Natural killer cell (primary cell): ENCODE data around the gene IL4R. TPM values are rescaled to one million over a fixed set of nuclear protein-coding genes. Genes with fewer than 3 reads are reported as not detected.

Source experiments
- ATAC-seq, 3 donors: fragments of 150-1000 bp in 2 of 3; fragments of 200-7000 bp in 1 of 3; cut with Tn5 transposase; 1 replicate in 1 of 3; 2 replicates in 2 of 3; pipeline ENCODE4 v1.10.0; 2021; ENCODE audit warnings: mild to moderate bottlenecking in 2 of 3, moderate library complexity in 2 of 3
- DNase-seq, 2 donors: peaks; one replicate each; pipeline versions ENCODE4 v3.0.0 to v3.0.0-alpha.2; 2013 to 2021; ENCODE audit warnings: mixed read lengths in 1 of 2
- H3K27ac ChIP-seq: one replicate; pipeline ENCODE4 v1.5.1; 2013; ENCODE audit warnings: mild to moderate bottlenecking, low read length
- H3K27me3 ChIP-seq: one replicate; pipeline ENCODE4 v1.6.1; 2013; ENCODE audit warnings: low read length; ENCODE audit not compliant: control insufficient read depth, insufficient read depth
- H3K36me3 ChIP-seq: one replicate; pipeline ENCODE4 v1.6.1; 2013; ENCODE audit warnings: low read length; ENCODE audit not compliant: control insufficient read depth, insufficient read depth
- H3K4me1 ChIP-seq: one replicate; pipeline ENCODE4 v1.6.1; 2013; ENCODE audit warnings: low read length; ENCODE audit not compliant: control insufficient read depth, insufficient read depth
- H3K4me3 ChIP-seq: one replicate; pipeline ENCODE4 v1.5.1; 2013; ENCODE audit warnings: low read length
- H3K9me3 ChIP-seq: one replicate; pipeline ENCODE4 v1.6.1; 2013; ENCODE audit warnings: low read length; ENCODE audit not compliant: control insufficient read depth, insufficient read depth
- H3K27ac Mint-ChIP-seq, 2 donors: one replicate each; pipeline ENCODE4 v1.8.0; 2022; ENCODE audit warnings: mild to moderate bottlenecking in 2 of 2, mixed read lengths in 2 of 2, moderate library complexity in 1 of 2
- H3K27me3 Mint-ChIP-seq, 2 donors: one replicate each; pipeline ENCODE4 v1.8.0; 2022; ENCODE audit warnings: low read depth in 2 of 2, mixed read lengths in 2 of 2
- H3K36me3 Mint-ChIP-seq: one replicate; pipeline ENCODE4 v1.8.0; 2022; ENCODE audit warnings: mixed read lengths
- H3K4me1 Mint-ChIP-seq, 2 donors: one replicate each; pipeline ENCODE4 v1.8.0; 2022; ENCODE audit warnings: mixed read lengths in 2 of 2
- H3K4me3 Mint-ChIP-seq: one replicate; pipeline ENCODE4 v1.8.0; 2022; ENCODE audit warnings: mild to moderate bottlenecking, moderate library complexity, mixed read lengths
- H3K9me3 Mint-ChIP-seq, 2 donors: one replicate each; pipeline ENCODE4 v1.8.0; 2022; ENCODE audit warnings: mixed read lengths in 2 of 2
- WGBS: methylation state at CpG from one replicate; pipeline ENCODE4 v1.1.7; 2013; ENCODE audit warnings: missing lambda C conversion rate; ENCODE audit not compliant: insufficient coverage; 5-methylcytosine and 5-hydroxymethylcytosine counted together
- intact Hi-C: fragments of 100-400 bp; cut with micrococcal nuclease; formaldehyde crosslinking; loops from one replicate; pipeline ENCODE4 v1.14.2; 2022
- total RNA-seq, 4 donors: library from RNA; stranded (reverse); fragments of 120-200 nt in 1 of 4; gene quantifications; one replicate each; pipeline versions ENCODE4 v1.2.3 to v1.2.4, GENCODE V29; 2013 to 2022
- TF ChIP-seq, protein P1 (sequence below): fragments of 200-600 bp; IDR thresholded peaks from one replicate; pipeline ENCODE4 v1.8.0; 2022; ENCODE audit warnings: antibody characterized with exemption

Gene IL4R
- total RNA-seq, 3 donors from 2014 or later (not counting 1 experiment from before 2014, with no cell fraction given): 70.2 to 87.2 (median 86.0) TPM

GRCh38 chr16:27316038-27316680 is 2.4 kb downstream of the IL4R start:
- H3K4me1 Mint-ChIP-seq: peaks cover 46 to 60% of the 10 kb centered on the region in 2 donors
- no peaks in the 10 kb centered on the region for H3K36me3 Mint-ChIP-seq
- TF ChIP-seq, protein P1, sequence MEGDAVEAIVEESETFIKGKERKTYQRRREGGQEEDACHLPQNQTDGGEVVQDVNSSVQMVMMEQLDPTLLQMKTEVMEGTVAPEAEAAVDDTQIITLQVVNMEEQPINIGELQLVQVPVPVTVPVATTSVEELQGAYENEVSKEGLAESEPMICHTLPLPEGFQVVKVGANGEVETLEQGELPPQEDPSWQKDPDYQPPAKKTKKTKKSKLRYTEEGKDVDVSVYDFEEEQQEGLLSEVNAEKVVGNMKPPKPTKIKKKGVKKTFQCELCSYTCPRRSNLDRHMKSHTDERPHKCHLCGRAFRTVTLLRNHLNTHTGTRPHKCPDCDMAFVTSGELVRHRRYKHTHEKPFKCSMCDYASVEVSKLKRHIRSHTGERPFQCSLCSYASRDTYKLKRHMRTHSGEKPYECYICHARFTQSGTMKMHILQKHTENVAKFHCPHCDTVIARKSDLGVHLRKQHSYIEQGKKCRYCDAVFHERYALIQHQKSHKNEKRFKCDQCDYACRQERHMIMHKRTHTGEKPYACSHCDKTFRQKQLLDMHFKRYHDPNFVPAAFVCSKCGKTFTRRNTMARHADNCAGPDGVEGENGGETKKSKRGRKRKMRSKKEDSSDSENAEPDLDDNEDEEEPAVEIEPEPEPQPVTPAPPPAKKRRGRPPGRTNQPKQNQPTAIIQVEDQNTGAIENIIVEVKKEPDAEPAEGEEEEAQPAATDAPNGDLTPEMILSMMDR: no peak
- H3K27ac Mint-ChIP-seq: peak overlapping the region; percentile 89 to 91
- H3K27me3 Mint-ChIP-seq: no peaks in the 10 kb centered on the region
- Histone ChIP-seq H3K27me3 (no peaks in the 10 kb centered on the region), H3K36me3 (peaks cover 2% of the 10 kb centered on the region), H3K4me1 (peaks cover 69% of the 10 kb centered on the region), H3K27ac (peak overlapping the region; percentile 26), H3K4me3 (peak overlapping the region; percentile 72), H3K9me3 (no peaks in the 10 kb centered on the region)
- intact Hi-C loops: loop anchor here (5.0 kb wide), 1 partner anchor 51 kb away; no protein-coding TSS in a partner anchor
- peak overlapping the region; percentile 96 for H3K4me3 Mint-ChIP-seq
- DNase-seq: no peak
- ATAC-seq: no peak
- no peaks in the 10 kb centered on the region for H3K9me3 Mint-ChIP-seq
- 97% methylated on average over 8 of the region's 8 CpGs for WGBS

GRCh38 chr16:27317320-27317719 is 3.5 kb downstream of the IL4R start:
- Histone ChIP-seq H3K36me3 (peaks cover 2% of the 10 kb centered on the region), H3K9me3 (no peaks in the 10 kb centered on the region), H3K4me1 (peaks cover 71% of the 10 kb centered on the region), H3K4me3 (peak overlapping the region; percentile 5), H3K27me3 (no peaks in the 10 kb centered on the region), H3K27ac (no peak overlapping the region)
- ATAC-seq (no peak), DNase-seq (no peak)
- peak overlapping the region; percentile 89 for H3K27ac Mint-ChIP-seq
- intact Hi-C loops: loop anchor here (5.0 kb wide), 1 partner anchor 50 kb away; no protein-coding TSS in a partner anchor
- H3K27me3 Mint-ChIP-seq: no peaks in the 10 kb centered on the region
- peaks cover 58 to 70% of the 10 kb centered on the region in 2 donors for H3K4me1 Mint-ChIP-seq
- 85% methylated on average over 7 of the region's 7 CpGs for WGBS
- peak overlapping the region; percentile 19 for H3K4me3 Mint-ChIP-seq
- TF ChIP-seq, protein P1: no peak
- no peaks in the 10 kb centered on the region for H3K36me3 Mint-ChIP-seq
- no peaks in the 10 kb centered on the region for H3K9me3 Mint-ChIP-seq

- H3K36me3 ChIP-seq: peaks cover 2% of the 10 kb centered on the region
- TF ChIP-seq, protein P1: no peak
- peak overlapping the region; percentile 38 for H3K27ac ChIP-seq
- intact Hi-C loops: loop anchor here (5.0 kb wide), 1 partner anchor 49 kb away; no protein-coding TSS in a partner anchor
- peak overlapping the region; percentile 5 for H3K4me3 ChIP-seq
- peaks cover 70% of the 10 kb centered on the region for H3K4me1 ChIP-seq
- DNase-seq: peak in 1 of 2 donors; percentile 63
- Mint-ChIP-seq H3K4me1 (peaks cover 58 to 73% of the 10 kb centered on the region in 2 donors), H3K27ac (peak overlapping the region; percentile 89), H3K36me3 (no peaks in the 10 kb centered on the region), H3K9me3 (no peaks in the 10 kb centered on the region), H3K27me3 (no peaks in the 10 kb centered on the region), H3K4me3 (peak overlapping the region; percentile 78)
- H3K9me3 ChIP-seq: no peaks in the 10 kb centered on the region
- no peaks in the 10 kb centered on the region for H3K27me3 ChIP-seq
- whole genome bisulfite sequencing: 74% methylated on average over 10 of the region's 10 CpGs
- no peak for ATAC-seq
Observed at GRCh38 chr16:27317738-27318391, 4.1 kb downstream of the IL4R start.
